ENCODE data around the gene USHBP1. TPM values are rescaled to one million over a fixed set of nuclear protein-coding genes. Genes with fewer than 3 reads are reported as not detected.

The USHBP1 gene
- total RNA-seq, 1 donor from 2014 or later: 0.28 TPM

- peak within 1 kb of the TSS; percentile 92 for H3K9ac ChIP-seq
- H3K4me1 ChIP-seq: peaks cover 5% of the 10 kb centered on the region
- H3K79me2 ChIP-seq (ENCODE audit: low read depth): peaks cover 17% of the 10 kb centered on the region
- H3K36me3 ChIP-seq: no peaks in the 10 kb centered on the region
- H3K36me3 Mint-ChIP-seq: peaks cover 8% of the 10 kb centered on the region
- H3K9me3 Mint-ChIP-seq: no peaks in the 10 kb centered on the region
- peaks cover 5% of the 10 kb centered on the region for H3K27me3 Mint-ChIP-seq (ENCODE audit: insufficient read depth, low read depth)
- H3K4me3 ChIP-seq: peak within 1 kb of the TSS; percentile 99
- H3K27ac Mint-ChIP-seq: peak within 1 kb of the TSS; percentile 74
- H3F3A ChIP-seq (ENCODE audit: low read depth): peaks cover 23% of the 10 kb centered on the region
- peaks cover 23% of the 10 kb centered on the region for H3K4me1 Mint-ChIP-seq
- H3K4me3 Mint-ChIP-seq: peak within 1 kb of the TSS; percentile 86
- H4K20me1 ChIP-seq (ENCODE audit: low read depth): no peaks in the 10 kb centered on the region
- H2AFZ ChIP-seq (replicated peaks): peak within 1 kb of the TSS; percentile 94
- H3K9me3 ChIP-seq (ENCODE audit: low read depth): no peaks in the 10 kb centered on the region
- no peaks in the 10 kb centered on the region for H3K27me3 ChIP-seq
- TF ChIP-seq EZH2 (IDR thresholded peaks at IDR 0.05): no peak
- TF ChIP-seq EZH2phosphoT487 (IDR thresholded peaks at IDR 0.05): no peak
- no peak for TF ChIP-seq CTCF (IDR thresholded peaks at IDR 0.05)
- peak; percentile 97 for DNase-seq (ENCODE audit: low spot score)
- H3K27ac ChIP-seq: no peak within 1 kb of the TSS
- H3K4me2 ChIP-seq: peak within 1 kb of the TSS; percentile 95
Measured at GRCh38 chr19:17266975-17267788, 2.6 kb upstream of the USHBP1 start, which contains the start of gene BABAM1. TSS of gene BABAM1 (plus strand) at chr19:17267443. CDS start at chr19:17268807, 1,364 bp downstream.

- Histone ChIP-seq H3K9me3 (ENCODE audit: low read depth) (no peaks in the 10 kb centered on the region), H3K27me3 (no peaks in the 10 kb centered on the region), H3F3A (ENCODE audit: low read depth) (peaks cover 23% of the 10 kb centered on the region), H3K27ac (no peak overlapping the region), H3K4me3 (no peak overlapping the region), H3K4me1 (peaks cover 5% of the 10 kb centered on the region), H4K20me1 (ENCODE audit: low read depth) (no peaks in the 10 kb centered on the region), H3K9ac (no peak overlapping the region), H3K79me2 (ENCODE audit: low read depth) (peaks cover 17% of the 10 kb centered on the region), H3K4me2 (no peak overlapping the region), H2AFZ (replicated peaks) (no peak overlapping the region), H3K36me3 (no peaks in the 10 kb centered on the region)
- Mint-ChIP-seq H3K4me3 (peak overlapping the region; percentile 86), H3K4me1 (peaks cover 23% of the 10 kb centered on the region), H3K9me3 (no peaks in the 10 kb centered on the region), H3K27me3 (ENCODE audit: insufficient read depth, low read depth) (peaks cover 5% of the 10 kb centered on the region), H3K36me3 (peaks cover 7% of the 10 kb centered on the region), H3K27ac (peak overlapping the region; percentile 29)
- DNase-seq (ENCODE audit: low spot score): peak; percentile 41
- TF ChIP-seq EZH2 (IDR thresholded peaks at IDR 0.05) (no peak), EZH2phosphoT487 (IDR thresholded peaks at IDR 0.05) (no peak), CTCF (IDR thresholded peaks at IDR 0.05) (no peak)
Measured at GRCh38 chr19:17266589-17266974, 2.0 kb upstream of the USHBP1 start.

- Histone ChIP-seq H3K36me3 (no peaks in the 10 kb centered on the region), H3K9me3 (ENCODE audit: low read depth) (no peaks in the 10 kb centered on the region), H3K27ac (no peak overlapping the region), H3K9ac (no peak overlapping the region), H3K4me1 (peaks cover 5% of the 10 kb centered on the region), H3K27me3 (no peaks in the 10 kb centered on the region), H2AFZ (replicated peaks) (no peak overlapping the region), H4K20me1 (ENCODE audit: low read depth) (no peaks in the 10 kb centered on the region), H3K4me3 (no peak overlapping the region), H3K79me2 (ENCODE audit: low read depth) (peaks cover 17% of the 10 kb centered on the region), H3K4me2 (no peak overlapping the region), H3F3A (ENCODE audit: low read depth) (peaks cover 23% of the 10 kb centered on the region)
- H3K27ac Mint-ChIP-seq: no peak overlapping the region
- H3K36me3 Mint-ChIP-seq: peaks cover 2% of the 10 kb centered on the region
- TF ChIP-seq EZH2 (IDR thresholded peaks at IDR 0.05) (no peak), CTCF (IDR thresholded peaks at IDR 0.05) (no peak), EZH2phosphoT487 (IDR thresholded peaks at IDR 0.05) (no peak)
- no peak for DNase-seq (ENCODE audit: low spot score)
- no peaks in the 10 kb centered on the region for H3K9me3 Mint-ChIP-seq
- peaks cover 5% of the 10 kb centered on the region for H3K27me3 Mint-ChIP-seq (ENCODE audit: insufficient read depth, low read depth)
- peaks cover 24% of the 10 kb centered on the region for H3K4me1 Mint-ChIP-seq
- no peak overlapping the region for H3K4me3 Mint-ChIP-seq
Measured at GRCh38 chr19:17266026-17266425, 1.5 kb upstream of the USHBP1 start.
